CD14-positive monocyte (primary cell): ENCODE results near the gene FBXL17. TPM values are rescaled to one million over a fixed set of nuclear protein-coding genes. Genes with fewer than 3 reads are reported as not detected.

ENCODE experiments used
- DNase-seq, 3 donors: peaks; one replicate each; pipeline ENCODE4 v3.0.0-alpha.2; 2011 to 2022
- H2AFZ ChIP-seq: 2 replicates; pipeline ENCODE4 v1.6.0; 2012; ENCODE audit warnings: mild to moderate bottlenecking, low read depth, low read length, inconsistent platforms; ENCODE audit not compliant: insufficient read depth, poor library complexity, severe bottlenecking
- H3K27ac ChIP-seq, 2 donors: 1 replicate in 1 of 2; 2 replicates in 1 of 2; pipeline ENCODE4 v1.5.1; 2012 to 2013; ENCODE audit warnings: low read length in 2 of 2, control low read depth in 1 of 2, inconsistent platforms in 1 of 2, low read depth in 1 of 2, mild to moderate bottlenecking in 1 of 2
- H3K27me3 ChIP-seq, 2 donors: one replicate each; pipeline versions ENCODE4 v1.6.0 to v1.6.1; 2011 to 2013; ENCODE audit warnings: low read length in 2 of 2; ENCODE audit not compliant: control insufficient read depth in 2 of 2, insufficient read depth in 2 of 2
- H3K36me3 ChIP-seq, 2 donors: replicated peaks in 1 of 2; 1 replicate in 1 of 2; 2 replicates in 1 of 2; pipeline versions ENCODE4 v1.5.1 to v1.6.1; 2012 to 2013; ENCODE audit warnings: low read length in 2 of 2, control low read depth in 1 of 2, inconsistent platforms in 1 of 2, mild to moderate bottlenecking in 1 of 2; ENCODE audit not compliant: insufficient read depth in 2 of 2, control insufficient read depth in 1 of 2
- H3K4me1 ChIP-seq, 2 donors: 1 replicate in 1 of 2; 2 replicates in 1 of 2; pipeline versions ENCODE4 v1.5.1 to v1.6.1; 2012 to 2013; ENCODE audit warnings: low read length in 2 of 2, control low read depth in 1 of 2, inconsistent platforms in 1 of 2, mild to moderate bottlenecking in 1 of 2, moderate library complexity in 1 of 2; ENCODE audit not compliant: insufficient read depth in 2 of 2, control insufficient read depth in 1 of 2
- H3K4me2 ChIP-seq: replicated peaks from 2 replicates; pipeline ENCODE3; 2012; ENCODE audit warnings: low read length, moderate library complexity, mild to moderate bottlenecking; ENCODE audit not compliant: poor library complexity, severe bottlenecking; ENCODE audit errors: extremely low read depth
- H3K4me3 ChIP-seq, 3 experiments: fragments of 200-600 bp in 1 of 3; sonication (generic) in 1 of 3; replicated peaks in 1 of 3; 1 replicate in 2 of 3; 2 replicates in 1 of 3; pipeline ENCODE4 v1.5.1; 2011 to 2013; ENCODE audit warnings: low read length in 3 of 3, mild to moderate bottlenecking in 3 of 3, control low read depth in 2 of 3, low read depth in 2 of 3, inconsistent platforms in 1 of 3, moderate library complexity in 1 of 3
- H3K79me2 ChIP-seq: 2 replicates; pipeline ENCODE4 v1.6.0; 2012; ENCODE audit warnings: mild to moderate bottlenecking, control low read depth, inconsistent platforms, low read length, moderate library complexity; ENCODE audit not compliant: insufficient read depth
- H3K9ac ChIP-seq: 2 replicates; pipeline ENCODE4 v1.6.0; 2017; ENCODE audit warnings: low read length, mild to moderate bottlenecking; ENCODE audit not compliant: insufficient read depth, poor library complexity, severe bottlenecking
- H3K9me3 ChIP-seq, 2 donors: replicated peaks in 1 of 2; 1 replicate in 1 of 2; 2 replicates in 1 of 2; pipeline versions ENCODE4 v1.5.1 to v1.6.1; 2012 to 2013; ENCODE audit warnings: low read length in 2 of 2, control low read depth in 1 of 2; ENCODE audit not compliant: control insufficient read depth in 1 of 2, insufficient read depth in 1 of 2
- H4K20me1 ChIP-seq: 2 replicates; pipeline ENCODE4 v1.6.0; 2012; ENCODE audit warnings: mild to moderate bottlenecking, low read length, control low read depth, moderate library complexity; ENCODE audit not compliant: insufficient read depth
- H3K27ac Mint-ChIP-seq, 7 donors: one replicate each; pipeline ENCODE4 v1.8.0; 2020; ENCODE audit warnings: mild to moderate bottlenecking in 7 of 7, mixed read lengths in 7 of 7, moderate library complexity in 6 of 7, inconsistent platforms in 2 of 7
- H3K27me3 Mint-ChIP-seq, 3 donors: one replicate each; pipeline ENCODE4 v1.8.0; 2021 to 2022; ENCODE audit warnings: low read depth in 3 of 3, mild to moderate bottlenecking in 3 of 3, mixed read lengths in 3 of 3, moderate library complexity in 3 of 3, inconsistent platforms in 1 of 3
- H3K36me3 Mint-ChIP-seq, 2 donors: one replicate each; pipeline ENCODE4 v1.8.0; 2020; ENCODE audit warnings: mixed read lengths in 2 of 2, inconsistent platforms in 1 of 2, mild to moderate bottlenecking in 1 of 2
- H3K4me1 Mint-ChIP-seq: one replicate; pipeline ENCODE4 v1.8.0; 2020; ENCODE audit warnings: mild to moderate bottlenecking, mixed read lengths
- H3K4me3 Mint-ChIP-seq, 2 donors: one replicate each; pipeline ENCODE4 v1.8.0; 2020; ENCODE audit warnings: mild to moderate bottlenecking in 2 of 2, mixed read lengths in 2 of 2, moderate library complexity in 1 of 2
- H3K9me3 Mint-ChIP-seq, 7 donors: one replicate each; pipeline ENCODE4 v1.8.0; 2020 to 2022; ENCODE audit warnings: mixed read lengths in 7 of 7, mild to moderate bottlenecking in 6 of 7, moderate library complexity in 6 of 7, inconsistent platforms in 2 of 7
- WGBS: methylation state at CpG from one replicate; pipeline ENCODE4 v1.1.5; 2013; ENCODE audit warnings: missing lambda C conversion rate; ENCODE audit not compliant: insufficient coverage; 5-methylcytosine and 5-hydroxymethylcytosine counted together
- intact Hi-C, 2 donors: fragments of 100-400 bp; cut with micrococcal nuclease; formaldehyde crosslinking; loops; one replicate each; pipeline versions ENCODE4 v1.15.0 to v1.15.1; 2023
- polyA plus RNA-seq, 3 donors: library from polyadenylated mRNA; depleted of rRNA in 1 of 3; unstranded in 2 of 3; stranded (reverse) in 1 of 3; fragments of 300-500 nt in 2 of 3; fragments of >200 nt in 1 of 3; fragmentation: Illumina TruSeq in 2 of 3; gene quantifications; 1 replicate in 2 of 3; 2 replicates in 1 of 3; pipeline ENCODE4 v1.2.3, GENCODE V29; 2012 to 2021
- TF ChIP-seq, protein P1 (sequence below): fragments of 200-600 bp; IDR thresholded peaks from one replicate; pipeline ENCODE4 v1.8.0; 2022; ENCODE audit warnings: antibody characterized with exemption, mild to moderate bottlenecking

FBXL17 gene
- polyA plus RNA-seq, 3 donors, result 1.5 to 6.6 (median 2.0) TPM

DNA sequence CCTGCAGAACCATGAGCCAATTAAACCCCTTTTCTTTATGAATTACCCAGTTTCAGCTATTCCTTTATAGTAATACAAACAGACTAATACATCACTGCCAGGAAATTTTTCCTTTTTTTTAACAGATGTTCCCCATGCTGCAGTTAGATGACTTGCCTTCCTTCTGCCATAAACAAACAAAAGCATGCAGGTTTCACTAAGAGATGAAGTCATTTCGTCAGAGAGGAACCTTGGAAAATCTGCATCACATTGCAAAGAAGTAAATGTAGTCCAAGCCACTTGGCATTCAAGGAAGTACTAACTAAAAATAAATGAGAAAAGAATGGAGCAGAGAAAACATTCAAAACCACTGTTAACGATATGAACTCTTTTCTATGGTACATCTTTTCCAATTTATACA, 517.1 kb downstream of the FBXL17 start:
- Histone ChIP-seq H3K36me3 (no peaks in the 10 kb centered on the region), H3K79me2 (no peaks in the 10 kb centered on the region), H3K27ac (no peak overlapping the region), H3K9me3 (no peaks in the 10 kb centered on the region), H3K4me2 (no peak overlapping the region), H4K20me1 (no peaks in the 10 kb centered on the region), H3K9ac (no peak overlapping the region), H3K4me3 (no peak overlapping the region), H3K4me1 (no peaks in the 10 kb centered on the region), H3K27me3 (no peaks in the 10 kb centered on the region), H2AFZ (no peak overlapping the region)
- Mint-ChIP-seq H3K4me1 (no peaks in the 10 kb centered on the region), H3K27ac (no peak overlapping the region), H3K27me3 (no peaks in the 10 kb centered on the region), H3K36me3 (peaks cover 5 to 10% of the 10 kb centered on the region in 2 donors), H3K9me3 (no peaks in the 10 kb centered on the region), H3K4me3 (no peak overlapping the region)
- intact Hi-C loops, result no loop called here
- TF ChIP-seq, protein P1, sequence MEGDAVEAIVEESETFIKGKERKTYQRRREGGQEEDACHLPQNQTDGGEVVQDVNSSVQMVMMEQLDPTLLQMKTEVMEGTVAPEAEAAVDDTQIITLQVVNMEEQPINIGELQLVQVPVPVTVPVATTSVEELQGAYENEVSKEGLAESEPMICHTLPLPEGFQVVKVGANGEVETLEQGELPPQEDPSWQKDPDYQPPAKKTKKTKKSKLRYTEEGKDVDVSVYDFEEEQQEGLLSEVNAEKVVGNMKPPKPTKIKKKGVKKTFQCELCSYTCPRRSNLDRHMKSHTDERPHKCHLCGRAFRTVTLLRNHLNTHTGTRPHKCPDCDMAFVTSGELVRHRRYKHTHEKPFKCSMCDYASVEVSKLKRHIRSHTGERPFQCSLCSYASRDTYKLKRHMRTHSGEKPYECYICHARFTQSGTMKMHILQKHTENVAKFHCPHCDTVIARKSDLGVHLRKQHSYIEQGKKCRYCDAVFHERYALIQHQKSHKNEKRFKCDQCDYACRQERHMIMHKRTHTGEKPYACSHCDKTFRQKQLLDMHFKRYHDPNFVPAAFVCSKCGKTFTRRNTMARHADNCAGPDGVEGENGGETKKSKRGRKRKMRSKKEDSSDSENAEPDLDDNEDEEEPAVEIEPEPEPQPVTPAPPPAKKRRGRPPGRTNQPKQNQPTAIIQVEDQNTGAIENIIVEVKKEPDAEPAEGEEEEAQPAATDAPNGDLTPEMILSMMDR, result no peak
- no peak for DNase-seq
- WGBS, result no CpG with 5 or more reads among the region's 2 CpGs

GRCh38 chr5:107863125-107863524, 518.8 kb downstream of the FBXL17 start:
- Mint-ChIP-seq H3K27ac (no peak overlapping the region), H3K36me3 (peaks cover 5 to 10% of the 10 kb centered on the region in 2 donors)
- no CpG with 5 or more reads among the region's 2 CpGs for WGBS

More at GRCh38 chr5:107863125-107863524, 518.8 kb downstream of the FBXL17 start:
- H3K27me3 ChIP-seq, result no peaks in the 10 kb centered on the region
- no peak overlapping the region for H3K4me2 ChIP-seq
- H4K20me1 ChIP-seq, result no peaks in the 10 kb centered on the region
- no peaks in the 10 kb centered on the region for H3K4me1 Mint-ChIP-seq
- H3K36me3 ChIP-seq, result no peaks in the 10 kb centered on the region
- H3K27ac ChIP-seq, result no peak overlapping the region
- H3K79me2 ChIP-seq, result no peaks in the 10 kb centered on the region
- H3K4me3 Mint-ChIP-seq, result no peak overlapping the region
- TF ChIP-seq, protein P1, result no peak
- no peak overlapping the region for H3K9ac ChIP-seq
- DNase-seq, result no peak
- no peaks in the 10 kb centered on the region for H3K9me3 ChIP-seq
- no peak overlapping the region for H3K4me3 ChIP-seq
- no peak overlapping the region for H2AFZ ChIP-seq
- no peaks in the 10 kb centered on the region for H3K4me1 ChIP-seq
- no peaks in the 10 kb centered on the region for H3K9me3 Mint-ChIP-seq
- intact Hi-C loops, result no loop called here
- no peaks in the 10 kb centered on the region for H3K27me3 Mint-ChIP-seq
